Central memory CD8-positive, alpha-beta T cell (primary cell): ENCODE measurements around the gene EPRS1.
"Not testable (repeated sequence)": the region's sequence is repeated elsewhere in the genome, so short reads cannot be mapped to it uniquely, and the experiment has no call there.

Experiments used
- ATAC-seq: fragments of 150-1000 bp; cut with Tn5 transposase; replicated peaks from 2 replicates; pipeline ENCODE4 v1.10.0; 2022; ENCODE audit warnings: mild to moderate bottlenecking, moderate FRiP score, moderate number of reproducible peaks; ENCODE audit not compliant: poor library complexity, severe bottlenecking; ENCODE audit errors: extremely low read depth
- DNase-seq, 2 donors: peaks; one replicate each; pipeline ENCODE4 v3.0.0; 2021; ENCODE audit warnings: low spot score in 2 of 2
- H3K27ac Mint-ChIP-seq: one replicate; pipeline ENCODE4 v1.8.0; 2022; ENCODE audit warnings: low read depth, mild to moderate bottlenecking, moderate library complexity, mixed read lengths
- H3K27me3 Mint-ChIP-seq: one replicate; pipeline ENCODE4 v1.8.0; 2022; ENCODE audit warnings: mixed read lengths
- H3K36me3 Mint-ChIP-seq: one replicate; pipeline ENCODE4 v1.8.0; 2022; ENCODE audit warnings: mild to moderate bottlenecking, moderate library complexity, mixed read lengths; ENCODE audit not compliant: insufficient read depth
- H3K4me1 Mint-ChIP-seq: one replicate; pipeline ENCODE4 v1.8.0; 2022; ENCODE audit warnings: mixed read lengths
- H3K4me3 Mint-ChIP-seq: one replicate; pipeline ENCODE4 v1.8.0; 2022; ENCODE audit warnings: mild to moderate bottlenecking, moderate library complexity, mixed read lengths
- H3K9me3 Mint-ChIP-seq: one replicate; pipeline ENCODE4 v1.8.0; 2022; ENCODE audit warnings: mixed read lengths

The EPRS1 gene

GRCh38 chr1:220046052-220046930 is at the start of gene EPRS1:
TSS of gene EPRS1 (minus strand) at chr1:220046505. CDS start at chr1:220046388, 117 bp downstream.
- peaks cover 17% of the 10 kb centered on the region for H3K36me3 Mint-ChIP-seq
- ATAC-seq, result peak; percentile 97
- peak within 1 kb of the TSS; percentile 87 for H3K27ac Mint-ChIP-seq
- DNase-seq, result peak; percentile 88 to 93
- no peaks in the 10 kb centered on the region for H3K9me3 Mint-ChIP-seq
- H3K4me3 Mint-ChIP-seq, result peak within 1 kb of the TSS; percentile 84
- H3K27me3 Mint-ChIP-seq, result no peaks in the 10 kb centered on the region
- H3K4me1 Mint-ChIP-seq, result peaks cover 22% of the 10 kb centered on the region

DNA sequence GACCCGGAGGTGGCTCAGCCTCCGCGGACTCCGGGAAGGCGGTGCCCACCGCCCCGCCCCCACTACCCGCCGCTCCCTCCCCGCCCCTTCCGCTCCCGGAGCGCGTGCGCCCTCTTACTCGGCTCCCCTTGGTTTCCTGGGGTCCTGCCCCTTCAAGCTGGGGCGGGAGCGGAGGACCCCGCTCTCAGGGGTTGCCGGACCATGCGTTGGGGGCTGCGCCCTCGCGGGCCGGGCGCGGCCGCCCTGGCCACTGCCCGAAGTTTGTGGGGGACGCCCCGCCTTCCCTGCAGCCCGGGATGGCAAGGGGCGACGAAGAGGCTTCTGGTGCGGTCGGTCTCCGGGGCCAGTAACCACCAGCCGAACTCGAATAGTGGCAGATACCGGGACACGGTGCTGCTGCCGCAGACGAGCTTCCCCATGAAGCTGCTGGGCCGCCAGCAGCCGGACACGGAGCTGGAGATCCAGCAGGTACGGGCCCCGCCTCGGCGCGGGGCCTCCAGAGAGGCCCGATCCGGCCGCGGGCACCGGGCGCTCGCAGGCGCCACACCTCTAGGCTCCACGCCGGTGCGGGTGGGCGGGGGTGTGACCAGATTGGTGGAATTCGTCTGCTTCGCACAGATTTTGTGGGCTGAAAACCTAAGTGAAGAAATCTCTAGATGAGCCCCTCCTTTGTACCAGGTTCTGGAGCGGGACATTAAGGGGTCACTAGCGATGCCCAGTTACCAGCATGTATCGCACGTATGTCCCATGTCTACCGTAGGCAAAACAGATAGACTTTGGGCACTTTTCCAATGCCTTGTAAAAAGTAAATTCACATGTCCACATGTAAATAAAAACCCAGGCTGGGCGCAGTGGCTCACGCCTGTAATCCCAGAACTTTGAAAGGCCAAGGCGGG is 48.0 kb upstream of the EPRS1 start, which contains the start of gene IARS2:
Gene IARS2 (plus strand): TSS at position 117 of the 896 bp plus-strand sequence. CDS start 85 bp downstream, at position 202.
- H3K36me3 Mint-ChIP-seq, result peaks cover 28% of the 10 kb centered on the region
- H3K4me3 Mint-ChIP-seq, result peak within 1 kb of the TSS; percentile 65
- H3K9me3 Mint-ChIP-seq, result no peaks in the 10 kb centered on the region
- peaks cover 16% of the 10 kb centered on the region for H3K4me1 Mint-ChIP-seq
- no peaks in the 10 kb centered on the region for H3K27me3 Mint-ChIP-seq
- DNase-seq, result peak; percentile 83 to 87
- H3K27ac Mint-ChIP-seq, result peak within 1 kb of the TSS; percentile 4
- ATAC-seq, result peak; percentile 64

- Mint-ChIP-seq H3K9me3 (no peaks in the 10 kb centered on the region), H3K4me1 (peaks cover 15% of the 10 kb centered on the region), H3K27me3 (no peaks in the 10 kb centered on the region), H3K36me3 (peaks cover 27% of the 10 kb centered on the region), H3K4me3 (peak overlapping the region; percentile 65), H3K27ac (no peak overlapping the region)
- DNase-seq (no peak), ATAC-seq (no peak)
Measured at GRCh38 chr1:220093361-220094015, 47.2 kb upstream of the EPRS1 start.

DNA sequence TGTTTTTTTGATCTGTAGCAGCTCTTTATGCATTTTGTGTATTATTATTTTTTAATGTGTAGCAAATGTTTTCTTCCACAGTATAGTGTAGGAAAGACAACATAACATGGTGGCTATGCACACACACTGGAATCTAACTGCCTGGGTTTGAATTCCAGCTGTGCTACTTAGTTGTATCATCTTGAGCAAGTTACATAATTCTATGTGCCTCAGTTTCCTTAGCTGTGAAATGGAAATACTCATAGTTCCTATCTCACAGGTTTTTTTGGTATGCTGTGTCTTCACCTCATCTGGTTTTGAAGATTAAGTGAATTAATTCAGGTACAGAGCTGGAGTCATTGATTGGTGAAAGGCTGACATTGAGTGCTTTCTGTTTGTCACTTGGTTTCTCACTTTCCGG is 46.4 kb upstream of the EPRS1 start:
- peaks cover 19% of the 10 kb centered on the region for H3K36me3 Mint-ChIP-seq
- ATAC-seq (no peak), DNase-seq (no peak)
- peaks cover 9% of the 10 kb centered on the region for H3K4me1 Mint-ChIP-seq
- H3K27ac Mint-ChIP-seq, result no peak overlapping the region
- H3K27me3 Mint-ChIP-seq, result no peaks in the 10 kb centered on the region
- no peaks in the 10 kb centered on the region for H3K9me3 Mint-ChIP-seq
- no peak overlapping the region for H3K4me3 Mint-ChIP-seq

DNA sequence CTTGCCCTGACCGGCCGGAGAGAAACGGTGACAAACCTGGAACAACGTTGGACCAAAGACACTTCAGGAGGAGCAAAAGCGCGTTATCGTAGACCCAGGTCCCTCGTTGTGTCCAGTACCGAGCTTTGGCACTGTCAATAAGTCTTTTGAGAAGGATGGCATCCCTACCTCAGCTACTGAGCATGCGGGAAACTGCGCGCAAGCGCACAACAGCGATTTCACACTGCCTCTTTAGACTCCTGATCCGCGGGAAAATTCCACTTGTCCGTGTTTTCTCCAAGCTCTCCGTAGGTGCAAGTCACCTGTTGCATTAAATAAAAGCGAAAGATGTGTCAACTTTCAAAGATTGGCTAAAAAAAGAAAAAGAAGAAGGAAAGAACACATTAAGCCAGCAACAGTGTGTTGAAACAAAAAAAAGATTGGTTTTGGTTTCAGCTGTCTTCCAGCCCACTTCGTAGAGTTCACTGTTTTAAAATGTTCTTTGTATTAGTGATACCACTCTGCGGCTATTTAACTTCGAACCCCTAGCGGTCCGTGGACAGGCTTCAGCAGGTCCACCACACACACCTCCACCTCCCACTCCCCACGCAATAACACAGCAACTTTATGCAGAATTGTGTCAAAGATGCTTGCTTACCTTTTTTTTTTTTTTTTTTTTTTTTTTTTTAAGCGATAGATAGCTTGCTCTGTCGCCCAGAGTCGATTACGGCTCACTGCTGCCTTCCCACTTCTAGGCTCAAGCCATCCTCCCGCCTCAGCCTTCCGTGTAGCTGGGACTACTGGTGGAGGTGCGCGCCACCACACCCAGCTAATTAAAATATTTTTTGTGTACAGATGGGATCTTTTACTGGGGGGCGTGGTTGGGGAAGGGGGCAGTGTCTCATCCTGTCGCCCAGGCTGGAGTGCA is 43.6 kb upstream of the EPRS1 start, which contains the start of gene BPNT1:
Gene BPNT1 (minus strand): TSS at position 139 of the 907 bp plus-strand sequence. CDS start 9,942 bp downstream, outside the sequence.
- peak within 1 kb of the TSS; percentile 95 for H3K4me3 Mint-ChIP-seq
- H3K27ac Mint-ChIP-seq, result peak within 1 kb of the TSS; percentile 95
- no peaks in the 10 kb centered on the region for H3K9me3 Mint-ChIP-seq
- H3K36me3 Mint-ChIP-seq, result peaks cover 7% of the 10 kb centered on the region
- no peaks in the 10 kb centered on the region for H3K4me1 Mint-ChIP-seq
- DNase-seq (peak; percentile 97 to 99), ATAC-seq (peak; percentile 72)
- H3K27me3 Mint-ChIP-seq, result no peaks in the 10 kb centered on the region

GRCh38 chr1:220086261-220086686 is 40.0 kb upstream of the EPRS1 start:
- H3K36me3 Mint-ChIP-seq, result peaks cover 11% of the 10 kb centered on the region
- not testable (repeated sequence) for H3K4me1 Mint-ChIP-seq, H3K27me3 Mint-ChIP-seq, DNase-seq, H3K9me3 Mint-ChIP-seq, H3K27ac Mint-ChIP-seq, H3K4me3 Mint-ChIP-seq, ATAC-seq

- no peak overlapping the region for H3K4me3 Mint-ChIP-seq
- no peak overlapping the region for H3K27ac Mint-ChIP-seq
- ATAC-seq (no peak), DNase-seq (no peak)
- H3K27me3 Mint-ChIP-seq, result no peaks in the 10 kb centered on the region
- H3K4me1 Mint-ChIP-seq, result peaks cover 12% of the 10 kb centered on the region
- no peaks in the 10 kb centered on the region for H3K9me3 Mint-ChIP-seq
- peaks cover 7% of the 10 kb centered on the region for H3K36me3 Mint-ChIP-seq
Measured at GRCh38 chr1:220084460-220084859, 38.2 kb upstream of the EPRS1 start.

- no peak for ATAC-seq
- H3K4me3 Mint-ChIP-seq, result no peak overlapping the region
- H3K27me3 Mint-ChIP-seq, result no peaks in the 10 kb centered on the region
- no peak for DNase-seq
- H3K4me1 Mint-ChIP-seq, result peaks cover 12% of the 10 kb centered on the region
- no peaks in the 10 kb centered on the region for H3K9me3 Mint-ChIP-seq
- no peak overlapping the region for H3K27ac Mint-ChIP-seq
- H3K36me3 Mint-ChIP-seq, result peaks cover 21% of the 10 kb centered on the region
Measured at GRCh38 chr1:220077887-220078286, 31.6 kb upstream of the EPRS1 start.

DNA sequence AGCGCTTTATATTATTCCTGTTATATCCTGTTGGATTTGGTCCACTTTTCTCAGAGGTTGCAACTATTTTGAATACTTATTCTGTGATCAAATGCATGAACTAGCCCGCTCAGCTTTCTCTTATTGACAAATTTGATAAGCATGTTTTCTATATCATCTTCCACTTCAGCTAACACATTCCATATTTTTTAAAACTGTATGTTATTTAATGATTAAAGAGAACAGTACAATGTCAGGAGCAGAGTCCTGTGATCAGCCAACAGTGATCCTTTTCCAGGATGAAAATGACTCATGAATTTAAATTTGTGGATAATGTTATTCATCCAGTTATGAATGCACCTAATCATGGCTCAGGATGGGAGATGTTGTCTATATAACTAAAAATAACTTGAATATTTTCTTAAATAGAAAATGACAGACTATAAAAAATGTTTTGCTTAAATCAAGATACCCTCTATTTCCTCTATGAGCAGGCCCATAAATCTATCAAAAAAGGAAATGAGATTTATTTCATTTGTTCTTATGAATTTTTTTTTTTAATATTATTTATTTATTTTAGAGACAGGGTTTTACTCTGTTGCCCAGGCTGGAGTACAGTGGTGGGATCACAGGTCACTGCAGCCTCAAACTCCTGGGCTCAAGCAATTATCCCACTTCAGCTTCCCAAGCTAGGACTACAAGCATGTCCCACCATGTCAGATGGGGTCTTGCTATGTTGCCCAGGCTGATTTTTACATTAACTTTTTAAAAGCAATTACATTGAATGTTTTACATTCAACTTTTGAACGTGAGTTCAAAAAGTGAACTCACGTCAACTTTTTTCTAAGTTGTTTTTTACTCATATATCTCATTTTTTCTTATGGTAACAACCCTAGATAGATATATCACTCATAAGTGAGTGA is 30.8 kb upstream of the EPRS1 start:
- Mint-ChIP-seq H3K27ac (no peak overlapping the region), H3K36me3 (peaks cover 25% of the 10 kb centered on the region)

GRCh38 chr1:220067269-220068204 is 21.2 kb upstream of the EPRS1 start:
- Mint-ChIP-seq H3K36me3 (peaks cover 15% of the 10 kb centered on the region), H3K4me3 (no peak overlapping the region), H3K4me1 (no peaks in the 10 kb centered on the region), H3K27ac (no peak overlapping the region), H3K27me3 (no peaks in the 10 kb centered on the region), H3K9me3 (no peaks in the 10 kb centered on the region)
- ATAC-seq, result no peak
- no peak for DNase-seq

More for the DNA sequence above, 30.8 kb upstream of the EPRS1 start:
- no peak for ATAC-seq
- peaks cover 12% of the 10 kb centered on the region for H3K4me1 Mint-ChIP-seq
- no peaks in the 10 kb centered on the region for H3K9me3 Mint-ChIP-seq
- H3K4me3 Mint-ChIP-seq, result no peak overlapping the region
- DNase-seq, result no peak
- no peaks in the 10 kb centered on the region for H3K27me3 Mint-ChIP-seq
